Measurements from ENCODE around the gene PHACTR3.

DNA sequence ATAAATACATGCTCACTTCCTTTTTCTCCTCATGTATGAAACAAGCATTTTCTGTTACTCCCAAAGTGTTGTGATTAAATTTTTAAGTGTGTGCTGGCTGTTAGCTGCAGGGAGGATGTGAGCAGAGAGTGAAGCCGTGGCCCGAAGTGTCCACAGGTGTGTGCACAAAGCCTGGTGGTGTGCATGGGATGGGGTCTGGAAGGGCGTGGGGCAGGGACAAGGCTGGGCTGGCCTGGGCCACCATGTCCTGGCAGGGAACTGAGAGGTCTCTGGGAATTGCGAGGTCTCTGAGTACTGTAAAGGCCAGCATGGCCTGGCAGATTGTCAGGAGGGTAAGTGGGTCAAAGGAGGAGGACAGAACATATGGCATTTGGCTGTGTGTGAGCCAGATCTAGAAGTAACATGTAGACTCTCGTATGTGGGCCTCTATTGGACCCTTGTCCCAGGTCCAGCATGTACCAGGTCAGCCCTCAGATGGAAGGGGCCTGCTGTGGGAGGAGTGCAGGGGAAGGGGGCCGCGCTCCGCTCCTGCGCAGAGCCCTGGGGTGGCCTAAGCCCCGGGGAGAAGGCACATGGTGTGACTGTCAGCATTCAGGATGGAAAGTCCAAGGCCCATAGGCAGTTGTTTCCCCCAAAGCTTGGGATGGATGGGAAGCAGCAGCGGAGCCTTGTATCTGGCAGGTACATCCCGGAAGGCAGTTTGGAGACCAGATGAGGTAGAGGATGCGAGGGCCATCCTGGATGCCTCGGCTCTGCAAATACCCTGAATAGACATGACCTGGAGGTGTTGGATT, 45.1 kb upstream of the PHACTR3 start:
- TF ChIP-seq, protein P1, sequence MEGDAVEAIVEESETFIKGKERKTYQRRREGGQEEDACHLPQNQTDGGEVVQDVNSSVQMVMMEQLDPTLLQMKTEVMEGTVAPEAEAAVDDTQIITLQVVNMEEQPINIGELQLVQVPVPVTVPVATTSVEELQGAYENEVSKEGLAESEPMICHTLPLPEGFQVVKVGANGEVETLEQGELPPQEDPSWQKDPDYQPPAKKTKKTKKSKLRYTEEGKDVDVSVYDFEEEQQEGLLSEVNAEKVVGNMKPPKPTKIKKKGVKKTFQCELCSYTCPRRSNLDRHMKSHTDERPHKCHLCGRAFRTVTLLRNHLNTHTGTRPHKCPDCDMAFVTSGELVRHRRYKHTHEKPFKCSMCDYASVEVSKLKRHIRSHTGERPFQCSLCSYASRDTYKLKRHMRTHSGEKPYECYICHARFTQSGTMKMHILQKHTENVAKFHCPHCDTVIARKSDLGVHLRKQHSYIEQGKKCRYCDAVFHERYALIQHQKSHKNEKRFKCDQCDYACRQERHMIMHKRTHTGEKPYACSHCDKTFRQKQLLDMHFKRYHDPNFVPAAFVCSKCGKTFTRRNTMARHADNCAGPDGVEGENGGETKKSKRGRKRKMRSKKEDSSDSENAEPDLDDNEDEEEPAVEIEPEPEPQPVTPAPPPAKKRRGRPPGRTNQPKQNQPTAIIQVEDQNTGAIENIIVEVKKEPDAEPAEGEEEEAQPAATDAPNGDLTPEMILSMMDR (IDR thresholded peaks at IDR 0.05), result no peak
- no peak for TF ChIP-seq POLR2A (IDR thresholded peaks at IDR 0.05)
- no peak for TF ChIP-seq POLR2AphosphoS5 (IDR thresholded peaks at IDR 0.05)

Data from prostate gland (tissue), 2 donors.